Measurements from ENCODE around the gene GPC5.

GPC5 gene

DNA sequence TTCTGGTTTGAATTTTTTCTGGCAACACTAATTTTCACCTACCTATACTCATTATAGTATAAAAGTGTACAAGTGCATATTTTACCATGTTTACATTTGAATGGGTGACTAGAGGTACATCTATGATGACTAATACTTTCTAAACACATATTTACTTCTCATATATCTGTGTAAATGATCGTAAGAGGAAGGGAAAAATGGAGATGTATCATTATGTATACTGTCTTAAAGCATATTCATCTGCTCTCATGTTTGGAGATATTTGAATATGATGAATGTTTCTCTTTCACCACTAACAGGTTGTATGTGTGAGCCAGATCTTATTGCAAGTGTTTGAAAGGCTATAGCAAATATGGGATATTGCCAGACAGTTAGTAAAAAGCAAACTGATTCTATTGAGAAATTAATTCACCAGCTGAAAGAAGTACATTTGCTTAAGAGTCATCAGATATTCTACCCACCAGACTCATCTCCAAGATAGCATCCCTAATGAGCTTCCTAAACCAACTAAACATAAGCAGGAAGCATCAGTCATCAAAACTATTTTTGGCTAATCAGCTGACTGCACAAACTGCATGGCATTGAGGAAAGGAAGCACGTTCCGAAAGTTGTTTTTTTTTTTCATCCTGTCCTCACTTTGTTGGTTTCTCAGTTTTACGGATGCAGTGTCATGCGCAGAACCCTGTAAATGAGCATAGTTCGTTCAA is 738.2 kb downstream of the GPC5 start:
- Histone ChIP-seq H3K36me3 (ENCODE audit: control insufficient read depth in 2 of 2, insufficient read depth in 1 of 2, low read length in 2 of 2) (no peaks in the 10 kb centered on the region), H3K27ac (ENCODE audit: extremely low read depth, low read depth, low read length) (no peak overlapping the region), H3K4me1 (ENCODE audit: control insufficient read depth, insufficient read depth, low read length) (no peaks in the 10 kb centered on the region), H3K9me3 (ENCODE audit: control insufficient read depth, insufficient read depth, low read depth, low read length) (no peaks in the 10 kb centered on the region), H3K4me3 (ENCODE audit: low read depth, low read length) (no peak overlapping the region)
- ChIA-PET POLR2A (no interaction called here), CTCF (interaction anchor here (0.7 kb wide), 1 partner anchor 753 kb away, joined by 3 read pairs; no protein-coding TSS in a partner anchor)
- TF ChIP-seq, protein P1, sequence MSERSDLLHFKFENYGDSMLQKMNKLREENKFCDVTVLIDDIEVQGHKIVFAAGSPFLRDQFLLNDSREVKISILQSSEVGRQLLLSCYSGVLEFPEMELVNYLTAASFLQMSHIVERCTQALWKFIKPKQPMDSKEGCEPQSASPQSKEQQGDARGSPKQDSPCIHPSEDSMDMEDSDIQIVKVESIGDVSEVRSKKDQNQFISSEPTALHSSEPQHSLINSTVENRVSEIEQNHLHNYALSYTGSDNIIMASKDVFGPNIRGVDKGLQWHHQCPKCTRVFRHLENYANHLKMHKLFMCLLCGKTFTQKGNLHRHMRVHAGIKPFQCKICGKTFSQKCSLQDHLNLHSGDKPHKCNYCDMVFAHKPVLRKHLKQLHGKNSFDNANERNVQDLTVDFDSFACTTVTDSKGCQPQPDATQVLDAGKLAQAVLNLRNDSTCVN (tag by site-specific recombination; optimal IDR thresholded peaks at IDR 0.05): no peak
- no peak for TF ChIP-seq ZFP69B (tag by site-specific recombination; IDR thresholded peaks at IDR 0.05)
- TF ChIP-seq ZNF544 (tag by site-specific recombination; IDR thresholded peaks at IDR 0.05): no peak
- no peak for TF ChIP-seq TCF7L2 (IDR thresholded peaks at IDR 0.05; ENCODE audit: borderline replicate concordance, low read depth, low read length)
- no peak for TF ChIP-seq ZNF521 (tag by site-specific recombination; IDR thresholded peaks at IDR 0.05)
- TF ChIP-seq ZNF777 (tag by site-specific recombination; IDR thresholded peaks at IDR 0.05; ENCODE audit: borderline replicate concordance): no peak
- TF ChIP-seq SP2 (tag by site-specific recombination; IDR thresholded peaks at IDR 0.05): no peak
- no peak for TF ChIP-seq ZNF157 (tag by site-specific recombination; IDR thresholded peaks at IDR 0.05)

DNA sequence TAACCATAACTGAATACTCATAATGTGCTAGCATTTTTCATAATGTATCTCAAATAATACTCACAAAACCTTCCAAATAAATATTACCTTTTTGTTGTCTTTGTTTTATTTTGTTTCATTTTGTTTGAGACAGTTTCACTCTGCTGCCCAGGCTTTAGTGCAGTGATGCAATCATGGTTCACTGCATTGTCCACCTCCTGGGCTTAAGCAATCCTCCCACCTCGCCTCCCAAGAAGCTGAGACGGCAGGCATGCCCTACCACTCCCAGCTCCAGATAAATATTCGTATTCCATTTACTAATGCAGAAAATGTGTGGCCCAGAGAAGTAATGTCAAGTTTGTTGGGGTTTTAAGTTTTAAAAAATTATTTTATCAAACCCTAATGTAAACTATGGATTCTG is 739.1 kb downstream of the GPC5 start:
- H3K36me3 ChIP-seq (ENCODE audit: control insufficient read depth in 2 of 2, insufficient read depth in 1 of 2, low read length in 2 of 2): no peaks in the 10 kb centered on the region
- POLR2A ChIA-PET: no interaction called here
- no peaks in the 10 kb centered on the region for H3K9me3 ChIP-seq (ENCODE audit: control insufficient read depth, insufficient read depth, low read depth, low read length)
- no peak overlapping the region for H3K27ac ChIP-seq (ENCODE audit: extremely low read depth, low read depth, low read length)
- TF ChIP-seq ZNF16 (tag by site-specific recombination; IDR thresholded peaks at IDR 0.05; ENCODE audit: low read depth): no peak
- TF ChIP-seq MZF1 (tag by site-specific recombination; IDR thresholded peaks at IDR 0.05; ENCODE audit: borderline replicate concordance): no peak
- TF ChIP-seq PRDM1 (tag by site-specific recombination; IDR thresholded peaks at IDR 0.05): no peak
- no peak for TF ChIP-seq ZNF274 (IDR thresholded peaks at IDR 0.05; ENCODE audit: low read length)
- no peak for TF ChIP-seq ZNF274 (tag by site-specific recombination; IDR thresholded peaks at IDR 0.05; ENCODE audit: borderline replicate concordance)
- H3K4me1 ChIP-seq (ENCODE audit: control insufficient read depth, insufficient read depth, low read length): no peaks in the 10 kb centered on the region
- CTCF ChIA-PET: interaction anchor here (0.6 kb wide), 1 partner anchor 20 kb away, joined by 4 read pairs; no protein-coding TSS in a partner anchor
- H3K4me3 ChIP-seq (ENCODE audit: low read depth, low read length): no peak overlapping the region

DNA sequence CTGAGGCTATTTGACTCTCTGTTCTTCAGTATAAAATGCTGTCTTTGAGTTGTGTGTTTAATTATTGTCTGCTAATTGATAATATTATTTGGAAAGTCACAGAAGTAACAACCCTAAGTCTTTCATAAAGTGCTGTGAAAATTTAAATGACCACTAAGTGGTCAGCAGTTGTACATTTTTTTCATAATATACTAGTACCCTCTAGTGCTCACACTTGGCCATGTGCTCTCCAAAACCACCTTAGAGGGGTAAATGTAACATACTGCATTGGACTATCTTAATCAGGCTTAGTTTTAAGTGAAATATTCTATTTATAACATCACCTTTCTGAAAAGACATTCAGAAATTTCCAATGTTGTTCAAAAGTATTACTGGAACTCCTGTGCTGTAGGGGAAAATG is 745.3 kb downstream of the GPC5 start:
- H3K4me1 ChIP-seq (ENCODE audit: control insufficient read depth, insufficient read depth, low read length): no peaks in the 10 kb centered on the region
- POLR2A ChIA-PET: no interaction called here

More for the DNA sequence above, 745.3 kb downstream of the GPC5 start:
- Histone ChIP-seq H3K36me3 (ENCODE audit: control insufficient read depth in 2 of 2, insufficient read depth in 1 of 2, low read length in 2 of 2) (no peaks in the 10 kb centered on the region), H3K9me3 (ENCODE audit: control insufficient read depth, insufficient read depth, low read depth, low read length) (no peaks in the 10 kb centered on the region), H3K27ac (ENCODE audit: extremely low read depth, low read depth, low read length) (no peak overlapping the region), H3K4me3 (ENCODE audit: low read depth, low read length) (no peak overlapping the region)
- CTCF ChIA-PET: no interaction called here
- TF ChIP-seq ZNF514 (tag by site-specific recombination; IDR thresholded peaks at IDR 0.05): no peak
- TF ChIP-seq, protein P2, sequence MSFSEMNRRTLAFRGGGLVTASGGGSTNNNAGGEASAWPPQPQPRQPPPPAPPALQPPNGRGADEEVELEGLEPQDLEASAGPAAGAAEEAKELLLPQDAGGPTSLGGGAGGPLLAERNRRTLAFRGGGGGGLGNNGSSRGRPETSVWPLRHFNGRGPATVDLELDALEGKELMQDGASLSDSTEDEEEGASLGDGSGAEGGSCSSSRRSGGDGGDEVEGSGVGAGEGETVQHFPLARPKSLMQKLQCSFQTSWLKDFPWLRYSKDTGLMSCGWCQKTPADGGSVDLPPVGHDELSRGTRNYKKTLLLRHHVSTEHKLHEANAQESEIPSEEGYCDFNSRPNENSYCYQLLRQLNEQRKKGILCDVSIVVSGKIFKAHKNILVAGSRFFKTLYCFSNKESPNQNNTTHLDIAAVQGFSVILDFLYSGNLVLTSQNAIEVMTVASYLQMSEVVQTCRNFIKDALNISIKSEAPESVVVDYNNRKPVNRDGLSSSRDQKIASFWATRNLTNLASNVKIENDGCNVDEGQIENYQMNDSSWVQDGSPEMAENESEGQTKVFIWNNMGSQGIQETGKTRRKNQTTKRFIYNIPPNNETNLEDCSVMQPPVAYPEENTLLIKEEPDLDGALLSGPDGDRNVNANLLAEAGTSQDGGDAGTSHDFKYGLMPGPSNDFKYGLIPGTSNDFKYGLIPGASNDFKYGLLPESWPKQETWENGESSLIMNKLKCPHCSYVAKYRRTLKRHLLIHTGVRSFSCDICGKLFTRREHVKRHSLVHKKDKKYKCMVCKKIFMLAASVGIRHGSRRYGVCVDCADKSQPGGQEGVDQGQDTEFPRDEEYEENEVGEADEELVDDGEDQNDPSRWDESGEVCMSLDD (tag by site-specific recombination; IDR thresholded peaks at IDR 0.05): no peak
- no peak for TF ChIP-seq ZNF747 (tag by site-specific recombination; IDR thresholded peaks at IDR 0.05)
- no peak for TF ChIP-seq ZNF37A (tag by site-specific recombination; IDR thresholded peaks at IDR 0.05)
- no peak for TF ChIP-seq ZNF341 (tag by site-specific recombination; IDR thresholded peaks at IDR 0.05; ENCODE audit: low read depth)
- TF ChIP-seq ZNF529 (tag by site-specific recombination; IDR thresholded peaks at IDR 0.05; ENCODE audit: insufficient replicate concordance): no peak
- TF ChIP-seq, protein P3, sequence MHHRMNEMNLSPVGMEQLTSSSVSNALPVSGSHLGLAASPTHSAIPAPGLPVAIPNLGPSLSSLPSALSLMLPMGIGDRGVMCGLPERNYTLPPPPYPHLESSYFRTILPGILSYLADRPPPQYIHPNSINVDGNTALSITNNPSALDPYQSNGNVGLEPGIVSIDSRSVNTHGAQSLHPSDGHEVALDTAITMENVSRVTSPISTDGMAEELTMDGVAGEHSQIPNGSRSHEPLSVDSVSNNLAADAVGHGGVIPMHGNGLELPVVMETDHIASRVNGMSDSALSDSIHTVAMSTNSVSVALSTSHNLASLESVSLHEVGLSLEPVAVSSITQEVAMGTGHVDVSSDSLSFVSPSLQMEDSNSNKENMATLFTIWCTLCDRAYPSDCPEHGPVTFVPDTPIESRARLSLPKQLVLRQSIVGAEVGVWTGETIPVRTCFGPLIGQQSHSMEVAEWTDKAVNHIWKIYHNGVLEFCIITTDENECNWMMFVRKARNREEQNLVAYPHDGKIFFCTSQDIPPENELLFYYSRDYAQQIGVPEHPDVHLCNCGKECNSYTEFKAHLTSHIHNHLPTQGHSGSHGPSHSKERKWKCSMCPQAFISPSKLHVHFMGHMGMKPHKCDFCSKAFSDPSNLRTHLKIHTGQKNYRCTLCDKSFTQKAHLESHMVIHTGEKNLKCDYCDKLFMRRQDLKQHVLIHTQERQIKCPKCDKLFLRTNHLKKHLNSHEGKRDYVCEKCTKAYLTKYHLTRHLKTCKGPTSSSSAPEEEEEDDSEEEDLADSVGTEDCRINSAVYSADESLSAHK (tag by site-specific recombination; IDR thresholded peaks at IDR 0.05): no peak
- no peak for TF ChIP-seq OVOL3 (tag by site-specific recombination; IDR thresholded peaks at IDR 0.05)
- TF ChIP-seq ZNF335 (tag by site-specific recombination; conservative IDR thresholded peaks at IDR 0.05): no peak
- TF ChIP-seq SP2 (tag by site-specific recombination; IDR thresholded peaks at IDR 0.05): no peak

Data from HEK293 (cell line).